ENCODE data around the gene KCMF1.

KCMF1 gene

DNA sequence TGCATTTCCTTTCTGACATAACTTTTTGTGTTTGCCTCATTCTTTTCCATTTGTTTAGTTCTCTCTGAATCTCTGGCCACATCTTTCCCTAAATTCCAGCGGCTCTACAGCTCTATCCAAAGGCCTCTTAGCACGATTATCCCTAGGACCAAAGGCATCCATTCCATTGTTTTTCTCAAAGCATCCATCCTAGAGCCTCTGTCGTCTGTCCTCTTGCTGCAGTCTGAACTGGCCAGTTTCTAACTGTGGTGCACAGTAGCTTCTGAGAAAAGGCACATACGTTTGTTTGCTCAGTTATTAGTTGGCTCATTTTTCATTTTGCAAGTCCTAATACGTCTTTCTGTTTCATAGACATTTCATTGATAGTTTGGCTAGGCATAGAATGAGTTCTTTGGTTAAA lies 116.6 kb downstream of the KCMF1 start:
- DNase-seq, result no peak

DNA sequence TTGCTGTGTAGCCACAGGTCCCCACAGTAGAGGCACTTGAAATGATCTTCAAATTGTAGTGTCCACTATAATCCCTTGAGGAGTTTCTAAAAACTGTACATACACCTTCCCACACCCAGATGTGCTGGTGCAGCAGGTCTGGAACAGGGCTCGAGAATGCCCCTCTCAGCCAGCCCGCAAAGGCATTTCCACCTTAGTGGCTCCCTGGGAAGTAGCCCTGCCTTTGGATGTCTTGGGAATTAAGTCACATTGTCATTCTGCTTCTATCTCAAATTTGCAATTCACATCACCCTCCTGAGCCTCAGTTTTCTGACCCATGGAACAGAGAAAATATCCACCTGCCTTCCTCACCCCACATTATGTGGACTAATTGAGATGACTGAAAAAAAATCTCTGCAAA lies 118.0 kb downstream of the KCMF1 start:
- DNase-seq, result no peak

DNA sequence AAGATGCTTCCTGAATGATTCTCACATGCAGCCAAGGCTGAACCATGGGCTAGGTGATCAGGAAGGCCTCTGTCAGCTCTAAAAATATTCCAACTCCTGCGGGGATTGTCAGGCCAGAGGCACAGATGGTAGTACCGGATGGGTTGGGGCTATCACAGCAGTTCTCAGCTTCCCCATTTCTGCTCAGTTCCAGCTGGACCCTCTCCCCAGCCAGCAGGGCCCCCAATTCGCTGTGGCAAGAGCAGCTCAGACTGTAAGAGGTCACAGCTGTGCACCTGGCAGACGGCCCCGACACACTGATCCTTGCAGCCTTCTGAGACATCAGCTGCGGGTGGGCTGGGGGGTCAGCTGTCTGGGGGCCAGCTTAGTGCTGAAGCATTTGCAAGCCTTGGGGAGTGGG lies 118.6 kb downstream of the KCMF1 start:
- no peak for DNase-seq

DNA sequence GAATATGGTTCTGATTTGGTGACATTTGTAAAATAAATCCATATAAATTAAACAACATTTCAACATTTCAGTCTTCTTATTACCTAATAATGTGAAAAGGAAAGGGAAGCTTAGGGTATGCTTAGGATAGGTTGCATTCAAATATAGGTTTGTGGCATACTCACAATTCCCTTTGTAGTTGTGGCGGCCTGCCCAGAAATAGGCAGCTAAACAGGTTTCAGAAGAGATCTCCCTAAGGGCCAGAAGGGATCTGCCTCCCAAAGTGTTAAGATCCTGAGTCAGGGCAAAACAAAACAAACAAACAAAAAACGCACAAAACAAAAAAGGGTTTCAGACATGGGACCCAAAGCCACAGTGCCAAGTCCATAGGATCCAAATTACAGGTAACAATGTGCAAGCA lies 120.9 kb downstream of the KCMF1 start:
- DNase-seq, result no peak

DNA sequence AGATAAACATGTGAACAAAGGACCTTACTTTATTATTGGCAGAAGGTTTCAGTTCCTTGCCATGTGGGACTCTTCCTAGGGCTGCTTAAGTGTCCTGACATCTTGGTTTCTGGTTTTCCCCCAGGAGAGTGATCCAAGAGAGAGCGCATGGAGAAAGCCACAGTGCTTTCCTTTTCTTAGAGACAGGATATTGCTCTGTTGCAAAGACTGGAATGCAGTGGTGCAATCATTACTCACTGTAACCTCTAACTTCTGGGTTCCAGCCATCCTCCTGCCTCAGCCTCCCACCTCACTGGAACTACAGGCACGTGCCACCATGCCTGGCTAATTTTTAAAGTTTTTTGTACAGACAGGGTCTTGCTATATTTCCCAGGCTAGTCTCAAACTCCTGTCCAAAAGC lies 124.1 kb downstream of the KCMF1 start:
- no peak for DNase-seq

DNA sequence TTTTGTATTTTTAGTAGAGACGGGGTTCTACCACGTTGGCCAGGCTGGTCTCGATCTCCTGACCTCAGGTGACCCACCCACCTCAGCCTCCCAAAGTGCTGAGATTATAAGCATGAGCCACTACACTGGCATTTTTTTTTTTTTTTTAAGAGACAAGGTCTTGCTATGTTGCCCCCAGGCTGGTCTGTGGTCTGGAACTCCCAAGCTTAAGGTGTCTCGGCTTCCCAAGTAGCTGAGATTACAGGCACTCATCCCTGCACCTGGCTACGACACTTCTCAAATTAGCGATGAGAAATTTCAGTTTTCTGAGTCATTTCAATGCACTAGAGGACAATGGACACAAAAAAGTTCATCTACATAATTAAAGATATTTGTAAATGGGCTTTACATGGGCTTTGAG lies 125.7 kb downstream of the KCMF1 start:
- DNase-seq, result no peak

DNA sequence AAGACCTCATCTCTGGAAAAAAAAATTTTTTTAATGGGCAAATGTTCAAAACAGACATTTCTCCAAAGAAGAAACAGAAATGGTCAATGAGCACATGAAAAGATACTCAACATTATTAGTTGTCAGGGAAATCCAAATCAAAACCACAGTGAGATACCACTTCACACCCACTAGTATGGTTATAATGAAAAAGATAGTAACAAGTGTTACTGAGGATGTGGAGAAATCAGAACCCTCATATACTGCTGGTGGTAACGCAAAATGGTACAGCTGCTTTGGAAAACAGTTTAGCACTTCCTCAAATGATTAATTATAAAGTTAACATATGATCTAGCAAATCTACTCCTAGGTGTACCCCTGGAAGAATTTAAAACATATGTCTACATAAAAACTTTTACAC lies 133.3 kb downstream of the KCMF1 start:
- DNase-seq, result peak in 1 of 5 experiments; percentile 2

DNA sequence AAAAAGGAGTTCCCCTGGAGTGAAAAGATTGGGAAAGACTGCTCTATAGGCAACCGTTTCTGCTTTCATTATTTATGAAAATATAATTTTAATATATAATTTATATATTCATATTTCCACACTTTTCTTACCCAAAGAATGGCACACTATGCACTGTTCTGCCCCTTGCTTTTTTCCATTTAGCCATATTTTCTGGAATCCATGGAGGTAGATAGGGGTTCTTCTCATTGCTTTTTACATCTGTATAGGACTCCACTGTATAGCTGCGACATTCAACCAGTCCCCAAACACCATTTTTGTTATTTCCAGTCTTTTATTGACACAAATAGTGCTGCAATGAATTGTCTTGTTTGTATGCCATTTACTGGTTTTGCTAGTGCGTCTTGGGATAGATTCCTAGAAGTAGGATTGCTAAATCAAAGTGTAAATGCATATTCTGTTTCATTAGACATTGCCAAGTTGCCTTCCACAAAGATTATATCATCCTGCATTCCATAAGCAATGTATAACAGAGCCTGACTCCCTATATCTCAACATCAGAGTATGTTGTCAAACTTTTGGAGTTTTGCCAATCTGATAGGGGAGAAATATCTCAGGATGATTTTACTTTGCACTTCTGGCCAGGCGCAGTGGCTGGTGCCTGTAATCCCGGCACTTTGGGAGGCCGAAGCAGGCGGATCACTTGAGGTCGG lies 135.7 kb downstream of the KCMF1 start:
- DNase-seq, result no peak
